ENCODE data around the gene HSD17B4.

Gene HSD17B4, protein sequence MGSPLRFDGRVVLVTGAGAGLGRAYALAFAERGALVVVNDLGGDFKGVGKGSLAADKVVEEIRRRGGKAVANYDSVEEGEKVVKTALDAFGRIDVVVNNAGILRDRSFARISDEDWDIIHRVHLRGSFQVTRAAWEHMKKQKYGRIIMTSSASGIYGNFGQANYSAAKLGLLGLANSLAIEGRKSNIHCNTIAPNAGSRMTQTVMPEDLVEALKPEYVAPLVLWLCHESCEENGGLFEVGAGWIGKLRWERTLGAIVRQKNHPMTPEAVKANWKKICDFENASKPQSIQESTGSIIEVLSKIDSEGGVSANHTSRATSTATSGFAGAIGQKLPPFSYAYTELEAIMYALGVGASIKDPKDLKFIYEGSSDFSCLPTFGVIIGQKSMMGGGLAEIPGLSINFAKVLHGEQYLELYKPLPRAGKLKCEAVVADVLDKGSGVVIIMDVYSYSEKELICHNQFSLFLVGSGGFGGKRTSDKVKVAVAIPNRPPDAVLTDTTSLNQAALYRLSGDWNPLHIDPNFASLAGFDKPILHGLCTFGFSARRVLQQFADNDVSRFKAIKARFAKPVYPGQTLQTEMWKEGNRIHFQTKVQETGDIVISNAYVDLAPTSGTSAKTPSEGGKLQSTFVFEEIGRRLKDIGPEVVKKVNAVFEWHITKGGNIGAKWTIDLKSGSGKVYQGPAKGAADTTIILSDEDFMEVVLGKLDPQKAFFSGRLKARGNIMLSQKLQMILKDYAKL

GRCh38 chr5:119452373-119453039 lies at the start of gene HSD17B4:
Gene HSD17B4, plus strand, starts transcription at chr5:119452497. Its CDS starts 79 bp downstream, at chr5:119452576.
- TF ChIP-seq GATA1 (IDR thresholded peaks at IDR 0.05; ENCODE audit: low read depth, low read length) (no peak), POLR2A (IDR thresholded peaks at IDR 0.05; ENCODE audit: low read length) (peak; percentile 73)
- DNase-seq, result peak; percentile 94

DNA sequence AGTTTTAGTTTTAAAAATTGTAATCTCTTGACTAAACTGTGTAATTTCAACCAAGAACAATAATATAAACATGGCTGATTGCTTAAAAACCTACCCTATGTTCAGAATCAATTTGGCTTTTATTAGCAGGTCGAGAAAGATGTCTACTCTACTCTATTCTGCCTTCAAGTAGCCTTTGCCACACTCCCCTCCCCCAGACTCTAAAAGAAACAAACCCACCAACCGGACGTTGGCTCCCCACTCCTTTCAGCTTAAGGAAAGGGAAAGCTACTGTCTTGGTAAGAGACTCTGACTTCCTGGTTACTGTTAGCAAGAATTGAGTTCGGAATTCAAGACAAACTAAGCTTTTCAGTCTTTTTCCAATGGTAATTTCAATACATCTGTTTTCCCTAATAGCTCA lies 49.7 kb upstream of the HSD17B4 start:
- no peak for TF ChIP-seq GATA1 (IDR thresholded peaks at IDR 0.05; ENCODE audit: low read depth, low read length)
- TF ChIP-seq POLR2A (IDR thresholded peaks at IDR 0.05; ENCODE audit: low read length), result no peak
- DNase-seq, result no peak

- no peak for DNase-seq
- no peak for TF ChIP-seq POLR2A (IDR thresholded peaks at IDR 0.05; ENCODE audit: low read length)
- TF ChIP-seq GATA1 (IDR thresholded peaks at IDR 0.05; ENCODE audit: low read depth, low read length), result no peak
Measured at GRCh38 chr5:119404033-119404432, 48.3 kb upstream of the HSD17B4 start.

DNA sequence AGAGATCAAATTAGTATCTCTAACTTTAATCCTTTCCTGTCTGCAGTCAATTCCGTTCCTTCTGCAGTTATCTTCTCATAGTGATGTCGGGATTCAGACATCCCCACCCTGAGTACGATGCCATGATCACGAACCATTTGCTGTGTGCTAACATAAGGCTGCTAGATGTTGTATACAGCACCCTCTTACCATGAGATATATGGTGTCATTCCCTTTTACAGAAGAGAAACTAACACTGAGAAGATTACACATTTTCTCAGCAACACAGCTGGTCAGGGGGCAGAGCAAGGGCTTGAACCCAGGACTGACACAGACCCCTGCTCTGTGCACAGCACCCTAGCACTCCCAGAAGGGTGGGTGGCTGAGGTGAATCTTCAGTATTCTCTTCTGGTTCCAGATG lies 46.9 kb upstream of the HSD17B4 start:
- peak in 1 of 2 experiments; percentile 18 for DNase-seq
- TF ChIP-seq POLR2A (IDR thresholded peaks at IDR 0.05; ENCODE audit: low read length) (no peak), GATA1 (IDR thresholded peaks at IDR 0.05; ENCODE audit: low read depth, low read length) (no peak)

- TF ChIP-seq GATA1 (IDR thresholded peaks at IDR 0.05; ENCODE audit: low read depth, low read length), result no peak
- no peak for TF ChIP-seq POLR2A (IDR thresholded peaks at IDR 0.05; ENCODE audit: low read length)
- no peak for DNase-seq
Measured at GRCh38 chr5:119406551-119407110, 45.7 kb upstream of the HSD17B4 start.

- TF ChIP-seq GATA1 (IDR thresholded peaks at IDR 0.05; ENCODE audit: low read depth, low read length), result no peak
- no peak for TF ChIP-seq POLR2A (IDR thresholded peaks at IDR 0.05; ENCODE audit: low read length)
- DNase-seq, result peak; percentile 22 to 33
Measured at GRCh38 chr5:119409235-119409815, 43.0 kb upstream of the HSD17B4 start.

- DNase-seq, result no peak
- no peak for TF ChIP-seq POLR2A (IDR thresholded peaks at IDR 0.05; ENCODE audit: low read length)
- no peak for TF ChIP-seq GATA1 (IDR thresholded peaks at IDR 0.05; ENCODE audit: low read depth, low read length)
Measured at GRCh38 chr5:119410448-119411159, 41.7 kb upstream of the HSD17B4 start.

DNA sequence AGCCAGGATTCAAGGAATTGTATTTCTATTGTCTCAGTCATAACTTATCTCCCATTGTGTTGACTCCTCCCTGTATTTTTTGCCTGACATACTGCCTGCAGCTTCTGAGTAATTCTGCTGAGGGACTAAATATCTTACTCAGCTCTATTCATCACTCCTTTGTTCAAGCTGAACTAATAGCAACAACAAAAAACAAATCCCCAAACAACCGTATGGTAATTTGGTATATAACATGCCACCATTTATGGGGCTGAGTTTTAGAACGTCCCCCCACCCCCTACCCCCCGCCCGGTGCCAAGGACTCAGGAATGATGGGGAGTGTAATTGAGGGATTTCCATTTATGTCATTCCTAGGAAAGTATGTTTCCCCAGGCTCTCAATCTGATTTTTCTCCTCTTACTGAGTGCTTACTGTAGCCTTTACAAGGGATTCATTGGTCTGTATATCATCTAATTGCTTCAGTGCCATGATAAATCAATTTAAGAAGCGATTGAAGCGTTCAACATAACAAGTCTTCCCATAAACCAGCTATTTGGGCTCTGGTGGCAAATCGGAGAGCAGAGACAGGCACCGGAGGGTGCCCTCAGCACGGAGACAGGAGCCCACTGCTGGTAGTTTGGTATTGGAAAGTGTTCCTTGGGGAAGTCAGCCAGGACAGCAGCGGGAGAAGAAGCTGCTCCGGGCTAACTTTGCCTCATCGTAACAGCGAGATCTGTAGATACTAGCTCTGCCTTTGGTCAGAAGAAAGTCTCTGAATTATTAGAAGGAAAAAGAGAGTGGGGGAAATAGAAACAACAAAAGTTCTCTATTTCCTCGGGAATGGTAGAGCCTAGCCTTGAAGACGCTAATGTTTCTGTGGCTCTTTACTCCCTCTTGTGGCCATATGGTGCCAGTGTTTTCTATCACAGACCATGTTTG lies 40.7 kb upstream of the HSD17B4 start:
- TF ChIP-seq POLR2A (IDR thresholded peaks at IDR 0.05; ENCODE audit: low read length) (no peak), GATA1 (IDR thresholded peaks at IDR 0.05; ENCODE audit: low read depth, low read length) (no peak)
- DNase-seq, result peak; percentile 81 to 90

GRCh38 chr5:119412279-119413227 lies 39.7 kb upstream of the HSD17B4 start:
- TF ChIP-seq POLR2A (IDR thresholded peaks at IDR 0.05; ENCODE audit: low read length) (no peak), GATA1 (IDR thresholded peaks at IDR 0.05; ENCODE audit: low read depth, low read length) (no peak)
- no peak for DNase-seq

DNA sequence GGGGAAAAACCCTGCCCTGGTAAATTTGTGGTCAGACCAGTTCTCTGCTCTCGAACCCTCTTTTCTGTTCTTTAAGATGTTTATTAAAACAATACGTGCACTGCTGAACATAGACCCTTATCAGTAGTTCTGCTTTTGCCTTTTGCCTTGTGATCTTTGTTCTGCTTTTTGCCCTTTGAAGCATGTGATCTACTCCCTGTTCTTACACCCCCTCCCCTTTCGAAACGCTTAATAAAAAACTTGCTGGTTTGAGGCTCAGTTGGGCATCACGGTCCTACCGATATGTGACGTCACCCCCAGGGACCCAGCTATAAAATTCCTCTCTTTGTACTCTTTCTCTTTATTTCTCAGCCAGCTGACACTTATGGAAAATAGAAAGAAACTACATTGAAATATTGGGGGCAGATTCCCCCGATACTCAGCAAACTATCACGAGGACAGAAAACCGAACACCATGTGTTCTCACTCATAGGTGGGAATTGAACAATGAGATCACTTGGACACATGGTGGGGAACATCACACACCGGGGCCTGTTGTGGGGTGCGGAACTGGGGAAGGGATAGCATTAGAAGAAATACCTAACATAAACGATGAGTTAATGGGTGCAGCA lies 38.1 kb upstream of the HSD17B4 start:
- peak in 1 of 2 experiments; percentile 10 for DNase-seq
